IPS-15b (cell line): ENCODE data around the gene EXTL1.

Experiments
- H3K27me3 ChIP-seq: one replicate; pipeline ENCODE4 v1.6.1; 2013; ENCODE audit warnings: low read length; ENCODE audit not compliant: control insufficient read depth, insufficient read depth
- H3K36me3 ChIP-seq: one replicate; pipeline ENCODE4 v1.6.1; 2013; ENCODE audit warnings: low read length; ENCODE audit not compliant: control insufficient read depth, insufficient read depth
- H3K4me1 ChIP-seq: one replicate; pipeline ENCODE4 v1.6.1; 2013; ENCODE audit warnings: mild to moderate bottlenecking, low read length; ENCODE audit not compliant: control insufficient read depth, insufficient read depth
- H3K4me3 ChIP-seq: one replicate; pipeline ENCODE4 v1.5.1; 2013; ENCODE audit warnings: low read depth, low read length
- H3K9ac ChIP-seq: one replicate; pipeline ENCODE4 v1.6.1; 2013; ENCODE audit warnings: low read depth, mild to moderate bottlenecking, low read length
- H3K9me3 ChIP-seq: one replicate; pipeline ENCODE4 v1.6.1; 2013; ENCODE audit warnings: mild to moderate bottlenecking, low read length; ENCODE audit not compliant: control insufficient read depth, insufficient read depth

The EXTL1 gene

DNA sequence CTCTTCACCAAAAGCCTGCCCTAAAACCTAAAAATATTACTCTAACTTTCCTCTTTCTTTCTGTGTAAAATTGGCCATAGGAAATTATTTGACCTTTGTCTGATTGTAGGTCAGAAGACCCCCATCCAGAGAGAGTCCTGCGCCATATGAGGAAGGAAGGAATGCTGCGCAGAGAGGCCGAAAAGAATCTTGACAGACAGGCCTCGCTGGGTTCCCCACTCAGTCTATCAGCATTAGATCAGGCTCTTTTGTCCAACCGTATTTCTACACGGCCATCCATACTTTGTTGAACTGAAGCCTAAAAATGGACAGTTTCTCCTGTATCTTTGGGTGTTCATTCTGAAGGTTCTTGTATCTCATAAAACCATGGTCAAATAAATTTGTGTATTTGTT is 28.7 kb downstream of the EXTL1 start:
- Histone ChIP-seq H3K9me3 (no peaks in the 10 kb centered on the region), H3K4me1 (peaks cover 3% of the 10 kb centered on the region), H3K9ac (no peak overlapping the region), H3K27me3 (peaks cover 59% of the 10 kb centered on the region), H3K36me3 (no peaks in the 10 kb centered on the region), H3K4me3 (no peak overlapping the region)

DNA sequence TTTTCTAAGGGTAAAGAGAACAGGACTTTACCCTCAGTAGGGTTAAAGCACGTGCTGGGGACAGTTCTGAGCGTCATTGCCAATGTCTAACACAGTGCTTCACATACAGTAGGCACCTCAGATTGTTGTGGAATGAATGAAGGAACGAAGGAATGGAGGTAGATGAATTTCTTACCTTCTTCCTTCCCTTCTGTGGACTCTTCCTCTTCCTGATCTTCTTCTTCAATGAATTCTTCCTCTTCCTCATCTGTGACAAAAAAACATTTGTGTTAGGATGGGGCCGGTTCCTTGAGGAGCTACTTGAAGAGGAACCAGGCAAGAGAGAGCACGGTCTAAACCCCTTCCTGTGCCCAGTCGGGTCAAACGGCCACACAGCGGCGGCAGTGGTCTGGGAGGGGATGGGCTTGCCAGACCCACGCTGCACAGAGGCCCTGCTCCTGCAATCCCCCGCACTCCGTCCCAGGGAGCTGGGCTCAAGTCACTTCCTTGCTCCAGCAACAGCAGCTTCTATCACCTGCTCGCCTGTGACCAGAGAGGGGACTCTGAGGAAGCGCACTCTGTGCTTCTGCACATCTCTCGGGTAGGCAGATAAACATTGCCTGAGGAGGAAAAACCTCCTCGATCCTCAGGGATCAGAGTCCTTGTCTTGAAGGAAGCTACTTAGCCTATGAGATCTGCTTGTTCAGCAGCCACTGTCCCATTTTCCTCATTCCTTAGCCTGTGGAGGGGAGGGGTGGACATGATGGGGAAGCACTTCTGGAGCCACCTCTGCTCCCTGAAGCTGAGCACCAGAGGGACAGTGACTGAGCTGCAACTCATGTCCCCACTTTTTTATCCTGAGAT is 32.4 kb downstream of the EXTL1 start:
- H3K4me1 ChIP-seq: peaks cover 3% of the 10 kb centered on the region
- H3K27me3 ChIP-seq: peaks cover 28% of the 10 kb centered on the region
- H3K9me3 ChIP-seq: no peaks in the 10 kb centered on the region
- no peak overlapping the region for H3K4me3 ChIP-seq
- H3K9ac ChIP-seq: no peak overlapping the region
- H3K36me3 ChIP-seq: no peaks in the 10 kb centered on the region

DNA sequence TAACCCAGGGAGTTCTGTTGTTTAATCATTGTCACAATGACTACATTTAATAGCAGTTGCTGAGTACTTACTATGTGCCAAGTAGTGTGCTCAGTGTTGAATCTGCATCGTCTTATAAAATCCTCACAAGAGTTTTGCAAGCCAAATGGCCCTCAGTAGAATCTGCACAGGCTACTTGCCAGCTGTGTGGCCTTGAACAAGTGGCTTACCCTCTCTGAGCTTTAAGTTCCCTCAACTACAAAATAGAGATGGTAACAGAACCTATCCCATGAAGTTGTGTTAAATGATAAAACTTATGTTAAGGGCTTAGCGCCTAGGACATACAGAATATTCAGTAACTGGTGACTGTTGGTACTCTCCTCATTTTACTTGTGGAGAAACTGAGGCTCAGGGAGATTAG is 33.5 kb downstream of the EXTL1 start:
- no peaks in the 10 kb centered on the region for H3K9me3 ChIP-seq
- H3K27me3 ChIP-seq: peaks cover 21% of the 10 kb centered on the region

DNA sequence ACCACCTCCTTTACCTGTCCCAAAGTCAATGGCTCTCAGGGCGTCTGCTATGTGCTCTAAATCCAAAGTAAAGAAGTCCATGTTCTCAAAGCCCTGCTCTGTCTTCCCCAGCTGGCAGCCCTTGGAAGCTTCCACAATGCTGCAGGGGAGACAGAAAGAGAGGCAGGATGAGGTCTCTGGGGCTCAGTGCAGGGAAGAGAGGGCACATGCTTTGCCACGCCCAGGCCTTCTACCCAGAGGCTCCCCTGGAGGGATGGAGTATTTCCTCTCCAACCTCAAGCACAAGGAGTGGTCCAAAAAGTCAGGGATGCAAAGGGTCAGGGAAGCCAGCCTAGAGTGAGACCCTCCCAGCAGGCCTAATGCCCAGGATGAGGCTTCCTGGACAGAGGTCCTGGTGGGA is 35.6 kb downstream of the EXTL1 start:
- Histone ChIP-seq H3K27me3 (peaks cover 14% of the 10 kb centered on the region), H3K36me3 (no peaks in the 10 kb centered on the region), H3K9ac (no peak overlapping the region), H3K9me3 (no peaks in the 10 kb centered on the region), H3K4me3 (no peak overlapping the region), H3K4me1 (peaks cover 3% of the 10 kb centered on the region)

More for the DNA sequence above, 33.5 kb downstream of the EXTL1 start:
- Histone ChIP-seq H3K9ac (no peak overlapping the region), H3K4me1 (peaks cover 3% of the 10 kb centered on the region), H3K36me3 (no peaks in the 10 kb centered on the region), H3K4me3 (no peak overlapping the region)

DNA sequence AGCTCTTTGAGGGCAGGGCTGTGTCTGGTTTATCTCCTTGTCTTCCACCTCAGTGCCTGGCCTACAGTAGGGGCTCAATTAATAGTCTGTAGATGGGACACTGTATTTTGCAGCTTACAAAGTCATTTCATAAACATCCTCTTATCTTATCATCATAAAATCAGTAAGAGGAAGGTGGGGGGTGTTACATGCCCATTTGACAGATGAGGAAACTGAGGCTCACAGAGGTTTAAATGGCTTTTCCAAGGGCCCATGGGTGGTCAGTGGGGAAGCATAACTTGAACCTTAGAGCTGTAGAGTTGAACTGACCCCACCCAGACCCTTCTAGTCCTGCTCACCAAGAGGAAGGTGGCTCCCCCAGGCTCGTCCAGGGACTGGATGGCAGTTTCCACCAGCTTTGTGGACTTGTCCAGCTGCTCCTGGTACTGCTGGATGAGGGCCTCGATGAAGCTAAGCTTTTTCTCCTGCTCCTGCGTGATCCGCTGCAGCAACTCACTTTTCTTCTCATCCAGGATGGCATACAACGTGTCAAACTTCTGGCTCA is 36.5 kb downstream of the EXTL1 start:
- Histone ChIP-seq H3K36me3 (no peaks in the 10 kb centered on the region), H3K27me3 (peaks cover 14% of the 10 kb centered on the region), H3K4me1 (peaks cover 3% of the 10 kb centered on the region), H3K9me3 (no peaks in the 10 kb centered on the region), H3K4me3 (no peak overlapping the region), H3K9ac (no peak overlapping the region)

- Histone ChIP-seq H3K36me3 (no peaks in the 10 kb centered on the region), H3K4me3 (no peak overlapping the region), H3K4me1 (no peaks in the 10 kb centered on the region), H3K27me3 (peaks cover 10% of the 10 kb centered on the region), H3K9ac (no peak overlapping the region), H3K9me3 (no peaks in the 10 kb centered on the region)
These were observed 38.3 kb downstream of the EXTL1 start for GRCh38 chr1:26059906-26060305.

DNA sequence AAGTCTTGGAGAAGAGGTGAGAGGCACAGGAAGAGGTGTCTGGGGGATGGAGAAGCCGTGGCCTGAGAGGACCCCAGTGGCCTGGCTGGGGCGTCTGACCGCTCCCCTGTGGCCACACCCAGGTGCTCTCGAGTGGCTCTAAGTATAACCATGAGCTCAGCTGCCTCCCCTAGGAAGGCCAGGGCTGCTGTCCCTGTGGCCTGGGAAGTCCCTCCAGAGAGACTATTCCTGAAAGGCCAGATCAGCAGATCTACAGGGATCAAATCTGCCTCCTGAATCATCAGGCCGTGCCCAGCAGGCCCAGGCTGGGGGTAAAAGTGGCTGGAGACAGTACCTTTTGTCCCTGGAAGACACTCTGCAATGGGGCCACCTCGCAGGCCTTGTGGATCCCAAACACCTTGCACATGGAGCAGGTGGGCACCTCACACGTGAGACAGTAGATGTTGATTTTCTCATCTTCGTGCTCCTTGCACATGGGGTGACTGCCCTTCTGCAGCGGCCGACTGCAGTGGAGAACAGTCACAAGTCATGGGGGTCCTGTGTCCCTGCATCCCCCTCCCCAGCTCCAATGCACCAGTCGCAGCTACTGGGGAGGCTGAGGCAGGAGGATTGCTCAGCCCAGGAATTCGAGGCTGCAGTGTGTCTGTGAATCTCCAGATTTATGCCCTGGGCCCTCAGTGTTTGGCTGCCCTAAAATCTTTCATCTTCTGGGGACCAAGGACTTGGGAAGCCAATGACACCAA is 39.4 kb downstream of the EXTL1 start:
- no peaks in the 10 kb centered on the region for H3K9me3 ChIP-seq
- H3K36me3 ChIP-seq: no peaks in the 10 kb centered on the region
- H3K27me3 ChIP-seq: peaks cover 7% of the 10 kb centered on the region
- no peak overlapping the region for H3K4me3 ChIP-seq
- H3K9ac ChIP-seq: no peak overlapping the region
- no peaks in the 10 kb centered on the region for H3K4me1 ChIP-seq

GRCh38 chr1:26064553-26064952 is 43.0 kb downstream of the EXTL1 start:
- H3K9me3 ChIP-seq: no peaks in the 10 kb centered on the region
- no peak overlapping the region for H3K4me3 ChIP-seq
- H3K4me1 ChIP-seq: peaks cover 2% of the 10 kb centered on the region
- no peaks in the 10 kb centered on the region for H3K36me3 ChIP-seq
- no peak overlapping the region for H3K9ac ChIP-seq
- peaks cover under 1% of the 10 kb centered on the region for H3K27me3 ChIP-seq

GRCh38 chr1:26066160-26066559 is 44.6 kb downstream of the EXTL1 start:
- Histone ChIP-seq H3K36me3 (no peaks in the 10 kb centered on the region), H3K27me3 (no peaks in the 10 kb centered on the region), H3K9me3 (no peaks in the 10 kb centered on the region), H3K9ac (no peak overlapping the region), H3K4me1 (peaks cover 2% of the 10 kb centered on the region), H3K4me3 (no peak overlapping the region)

- H3K9me3 ChIP-seq: no peaks in the 10 kb centered on the region
- H3K36me3 ChIP-seq: no peaks in the 10 kb centered on the region
- H3K4me3 ChIP-seq: no peak overlapping the region
- peaks cover 2% of the 10 kb centered on the region for H3K4me1 ChIP-seq
- H3K27me3 ChIP-seq: no peaks in the 10 kb centered on the region
- no peak overlapping the region for H3K9ac ChIP-seq
These were observed 45.3 kb downstream of the EXTL1 start for GRCh38 chr1:26066857-26067256.

DNA sequence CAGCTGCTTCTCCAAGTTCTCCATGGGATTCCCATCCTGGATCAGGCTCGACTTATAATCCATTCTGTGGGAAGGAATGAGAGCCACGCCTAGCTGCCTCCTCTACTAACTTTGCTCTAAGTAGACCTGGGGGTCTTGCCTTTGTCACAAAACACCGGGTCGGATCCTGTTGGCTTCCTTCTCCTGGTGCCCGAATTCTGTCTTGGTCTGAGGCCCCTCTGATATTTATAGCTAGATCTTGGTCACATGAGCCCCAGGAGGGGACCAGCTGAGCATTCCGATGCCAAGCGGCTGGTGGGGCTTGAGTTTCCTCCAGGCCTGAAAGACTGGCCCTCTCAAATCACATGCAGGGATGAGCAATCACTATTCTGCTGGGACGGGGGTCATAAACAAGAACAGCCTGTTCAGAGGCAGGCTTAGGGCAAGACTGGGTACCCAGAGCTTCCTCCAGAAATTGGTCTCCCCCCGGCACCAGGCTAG is 45.9 kb downstream of the EXTL1 start, which contains the start of gene TRIM63:
Gene TRIM63 (minus strand): TSS at position 199 of the 480 bp plus-strand sequence. CDS start 136 bp downstream, at position 63.
- no peaks in the 10 kb centered on the region for H3K9me3 ChIP-seq
- H3K36me3 ChIP-seq: no peaks in the 10 kb centered on the region
- no peak within 1 kb of the TSS for H3K9ac ChIP-seq
- no peaks in the 10 kb centered on the region for H3K27me3 ChIP-seq
- H3K4me3 ChIP-seq: no peak within 1 kb of the TSS
- H3K4me1 ChIP-seq: peaks cover 2% of the 10 kb centered on the region
